SHP77 (cell line): ENCODE measurements around the gene FAU.
"Not testable (repeated sequence)": the region's sequence is repeated elsewhere in the genome, so short reads cannot be mapped to it uniquely, and the experiment has no call there.

Experiments used
- DNase-seq, 2 experiments: peaks; one replicate each; lab custom pipeline; 2025; lab: John Stamatoyannopoulos, UW

Gene FAU

GRCh38 chr11:65121865-65122696, at the start of gene FAU, which contains the start of gene MRPL49:
FAU (minus strand) TSS chr11:65122134; CDS start chr11:65121813, 321 bp downstream.
MRPL49 (plus strand) TSS chr11:65122321; CDS start chr11:65122347, 26 bp downstream.
- DNase-seq: peak; percentile 94 to 97

GRCh38 chr11:65170058-65170534, 48.2 kb upstream of the FAU start, which contains the start of gene SPDYC:
SPDYC (plus strand) TSS chr11:65170233; CDS start chr11:65171358, 1,125 bp downstream.
- DNase-seq: no peak

DNA sequence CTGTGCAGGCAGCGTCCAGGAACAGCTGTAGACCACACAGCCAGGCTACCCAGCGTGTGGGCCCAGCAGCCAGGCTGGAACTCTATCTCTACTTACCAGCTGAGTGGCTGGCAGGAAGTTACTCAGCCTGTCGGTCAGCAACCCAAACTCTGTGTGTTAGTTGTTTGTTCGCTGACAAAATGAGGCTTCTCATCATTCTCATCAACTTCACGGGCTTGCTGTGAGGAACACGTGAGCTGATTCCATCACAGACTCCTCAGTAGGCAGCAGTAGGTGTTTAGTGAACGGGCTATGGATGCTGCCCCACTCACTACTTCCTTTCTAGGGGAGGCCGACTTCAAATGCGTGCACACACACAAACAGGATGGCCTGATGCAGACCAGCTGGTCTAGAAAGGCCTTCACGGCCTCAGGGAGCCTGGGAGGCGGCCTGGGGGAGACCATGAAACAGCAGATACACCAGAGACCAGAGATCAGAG, 47.3 kb upstream of the FAU start:
- DNase-seq: no peak

- no peak for DNase-seq
Observed at GRCh38 chr11:65167656-65168055, 45.7 kb upstream of the FAU start.

DNA sequence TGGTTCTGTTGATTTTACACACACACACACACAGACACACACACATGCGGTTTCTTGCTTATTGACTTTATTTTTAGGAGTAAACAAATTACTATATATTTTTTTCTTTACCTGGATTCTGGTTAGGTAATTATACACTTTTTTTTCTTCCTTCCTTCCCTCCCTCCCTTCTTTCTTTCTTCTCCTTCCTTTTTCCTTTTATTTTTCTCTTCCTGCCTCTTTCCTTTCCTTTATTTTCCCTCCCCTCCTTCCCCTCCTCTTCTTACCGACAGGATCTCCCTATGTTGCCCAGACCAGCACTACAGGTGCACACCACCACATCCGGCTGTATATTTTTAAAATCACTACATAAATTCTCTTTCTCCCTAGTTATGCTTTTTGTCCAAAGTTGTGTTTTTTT, 45.0 kb upstream of the FAU start:
- DNase-seq: no peak

DNA sequence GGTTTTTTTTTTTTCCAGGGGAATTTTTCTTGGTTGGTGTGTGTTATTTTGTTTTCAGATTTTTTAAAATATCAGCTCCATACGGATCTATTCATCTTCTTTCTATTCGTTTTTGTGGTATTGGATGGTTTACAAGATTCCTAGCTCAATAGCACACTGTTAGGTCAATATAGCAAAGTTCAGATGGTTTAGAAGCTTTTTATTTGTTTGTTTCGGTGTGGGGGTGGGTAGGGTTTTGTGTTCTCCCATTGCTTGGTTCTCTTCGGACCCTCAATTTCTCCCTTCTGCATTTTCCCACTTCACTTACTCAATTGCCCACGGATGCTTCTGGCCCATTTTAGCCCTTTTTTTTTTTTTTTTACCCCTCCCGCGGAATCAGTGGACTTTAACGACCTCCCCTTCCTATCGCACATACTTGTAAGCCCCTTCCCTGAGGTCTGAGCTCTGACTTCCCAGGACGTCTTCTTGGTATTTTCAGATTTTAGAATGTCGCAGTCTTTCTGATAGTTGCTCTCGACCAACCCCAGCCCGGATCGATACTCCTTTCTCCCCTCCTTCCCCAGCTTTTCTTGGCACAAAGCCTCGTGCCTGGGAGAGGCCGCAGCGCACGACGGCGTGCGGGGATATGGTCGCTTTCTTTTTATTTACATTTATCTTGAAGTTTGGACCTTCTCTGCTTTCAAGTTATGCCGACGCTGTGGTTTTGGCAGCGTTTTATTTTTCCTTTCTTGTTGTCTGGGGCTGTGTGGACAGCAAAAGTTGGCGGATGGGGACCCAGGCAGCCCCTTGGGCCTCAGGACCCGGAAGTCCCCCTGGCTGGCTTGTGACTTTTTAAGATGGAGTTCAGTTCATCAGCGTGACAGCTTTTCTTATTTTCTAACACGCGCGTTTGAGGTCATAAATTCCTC, 43.7 kb upstream of the FAU start:
- no peak for DNase-seq

DNA sequence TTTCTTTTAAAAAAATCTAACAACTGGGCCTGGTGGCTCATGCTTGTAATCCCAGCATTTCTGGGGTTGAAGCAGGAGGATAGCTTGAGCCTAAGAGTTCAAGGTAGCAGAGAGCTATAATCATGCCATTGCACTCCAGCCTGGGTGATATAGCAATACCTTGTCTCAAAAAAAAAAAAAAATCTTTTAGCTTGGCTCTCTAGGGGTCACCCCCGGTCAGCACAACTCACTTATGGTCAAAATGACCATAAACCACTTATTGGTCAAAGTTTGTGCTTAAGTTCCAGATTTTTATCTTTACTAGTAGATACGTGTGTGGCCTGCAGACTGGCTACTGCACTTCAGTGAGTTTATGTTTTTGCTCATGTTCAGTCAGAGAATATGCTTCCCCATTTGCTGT, 41.8 kb upstream of the FAU start:
- DNase-seq: no peak

DNA sequence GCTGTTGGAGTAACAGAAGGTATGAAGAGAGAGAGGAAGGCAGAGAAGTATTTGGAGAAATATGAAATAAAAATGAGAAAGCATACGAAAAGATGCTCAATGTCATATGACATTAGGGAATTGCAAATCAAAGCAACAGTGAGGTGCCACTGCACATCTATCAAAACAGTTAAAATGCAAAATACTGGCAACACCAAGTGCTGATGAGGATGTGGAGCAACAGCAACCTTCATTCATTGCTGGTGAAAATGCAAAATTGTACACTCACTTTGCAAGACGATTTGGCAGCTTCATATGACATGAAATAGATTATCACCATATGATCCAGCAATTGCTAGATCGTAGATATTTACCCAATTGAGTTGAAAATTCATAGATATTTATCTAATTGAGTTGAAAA, 38.7 kb upstream of the FAU start:
- no peak for DNase-seq

DNA sequence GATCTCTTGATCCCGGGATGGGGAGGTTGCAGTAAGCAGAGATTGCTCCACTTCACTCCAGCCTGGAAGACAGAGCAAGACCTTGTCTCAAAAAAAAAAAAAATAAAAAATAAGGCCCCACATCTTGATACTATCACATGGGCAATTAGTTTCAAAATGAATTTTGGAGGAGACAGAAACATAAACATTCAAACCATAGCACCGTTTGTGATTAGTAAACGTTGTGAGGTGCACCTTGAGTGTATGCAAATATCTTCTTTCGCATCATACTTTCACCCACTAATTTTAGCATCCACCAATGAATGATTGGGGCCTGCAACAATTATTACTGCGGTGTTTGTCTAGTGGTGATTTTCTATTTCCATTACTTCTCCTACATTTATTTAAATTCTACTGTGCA, 37.1 kb upstream of the FAU start:
- DNase-seq: no peak

- DNase-seq: no peak
Observed at GRCh38 chr11:65157336-65157735, 35.4 kb upstream of the FAU start.

DNA sequence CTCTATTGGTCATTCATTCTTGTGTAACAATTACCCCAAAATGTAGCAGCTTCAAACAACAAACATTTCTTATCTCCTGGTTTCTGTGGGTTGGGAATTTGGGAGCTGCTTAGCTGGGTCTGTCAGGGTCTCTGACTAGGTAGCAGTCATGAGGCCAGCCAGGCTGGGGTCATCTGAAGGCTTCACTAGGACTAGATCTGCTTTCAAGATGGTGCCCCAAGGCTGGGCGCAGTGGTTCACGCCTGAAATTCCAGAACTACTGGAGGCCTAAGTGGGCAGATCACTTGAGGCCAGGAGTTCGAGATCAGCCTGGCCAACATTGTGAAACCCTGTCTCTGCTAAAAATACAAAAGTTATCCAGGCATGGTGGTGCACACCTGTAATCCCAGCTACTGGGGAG, 35.0 kb upstream of the FAU start:
- DNase-seq: no peak

DNA sequence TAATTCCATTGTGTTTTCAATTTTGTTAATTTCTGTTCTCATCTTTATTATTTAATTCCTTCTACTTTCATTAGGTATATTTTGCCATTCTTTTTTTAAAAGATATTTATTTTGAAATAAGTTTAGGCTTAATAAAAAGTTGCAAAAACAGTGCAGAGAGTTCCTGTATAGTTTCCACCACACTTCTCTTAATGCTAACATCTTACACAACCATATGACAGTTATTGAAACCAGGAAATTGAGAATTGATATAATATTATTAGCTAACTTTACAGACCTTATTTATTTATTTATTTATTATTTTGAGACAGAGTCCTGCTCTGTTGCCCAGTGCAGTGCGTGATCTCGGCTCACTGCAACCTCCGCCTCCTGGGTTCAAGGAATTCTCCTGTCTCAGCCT, 34.3 kb upstream of the FAU start:
- no peak for DNase-seq

- DNase-seq: no peak
Observed at GRCh38 chr11:65152122-65152521, 30.2 kb upstream of the FAU start.

DNA sequence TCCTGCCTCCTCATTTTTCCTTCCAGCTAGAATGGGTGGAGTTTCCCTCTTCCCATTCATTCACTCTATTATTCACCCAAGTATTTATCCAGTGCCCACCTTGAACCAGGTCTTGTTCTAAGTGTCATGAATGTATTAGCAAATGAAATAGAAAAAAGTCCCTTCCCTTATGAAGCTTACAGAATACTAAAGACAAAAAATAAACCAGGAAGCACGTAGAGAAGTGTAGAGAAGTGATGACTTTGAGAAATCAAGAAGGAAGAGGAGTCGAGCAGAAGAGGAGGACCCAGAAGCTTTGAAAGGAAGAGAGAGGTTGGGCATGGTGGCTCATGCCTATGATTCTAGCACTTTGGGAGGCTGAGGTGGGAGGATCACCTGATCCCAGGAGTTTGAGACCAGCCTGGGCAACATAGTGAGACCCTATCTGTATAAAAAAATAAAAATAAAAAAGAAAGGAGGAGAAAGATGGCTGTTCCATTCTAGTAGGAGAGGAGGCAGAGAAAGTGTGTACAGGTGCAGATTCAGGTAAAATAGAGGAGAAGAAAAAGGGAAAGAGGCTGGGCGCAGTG, 29.5 kb upstream of the FAU start:
- DNase-seq: no peak

DNA sequence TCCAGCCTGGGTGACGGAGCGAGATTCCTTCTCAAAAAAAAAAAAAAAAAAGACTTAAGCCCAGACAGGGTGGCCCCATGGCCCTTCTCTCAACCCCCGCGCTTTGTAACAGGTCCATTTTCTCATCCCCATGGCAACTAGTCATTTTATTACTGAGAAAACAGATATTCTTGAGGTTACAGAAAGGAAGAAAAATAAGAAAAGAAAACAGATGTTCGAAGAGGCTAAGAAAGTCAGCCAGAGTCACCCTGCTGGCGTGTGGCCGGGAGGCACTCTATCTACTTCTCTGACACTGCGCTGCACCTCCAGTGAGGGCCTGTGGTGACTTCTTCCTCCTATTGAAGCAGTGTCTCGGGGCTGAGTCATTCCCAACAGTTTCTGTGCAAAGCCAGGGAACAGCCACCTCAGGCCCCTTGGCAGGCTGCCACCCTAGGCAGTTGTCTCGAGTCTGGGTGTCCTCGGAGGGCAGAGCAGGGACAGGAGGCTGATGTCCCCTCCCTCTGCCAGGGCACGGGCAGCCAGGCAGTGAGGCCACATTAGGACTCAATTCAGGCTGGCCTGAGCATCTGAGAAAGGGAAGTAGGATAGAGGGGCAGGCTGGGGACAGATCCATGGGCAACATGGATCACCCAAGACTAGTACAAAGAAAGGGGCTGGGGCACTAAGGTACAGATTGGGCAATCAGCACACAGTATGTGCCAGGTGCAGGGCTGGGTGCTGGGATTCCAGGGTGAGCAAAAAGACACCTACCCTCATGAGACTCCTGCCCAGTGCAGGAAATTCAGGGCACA, 28.8 kb upstream of the FAU start:
- DNase-seq: peak; percentile 80 to 82

GRCh38 chr11:65150131-65150508, 28.2 kb upstream of the FAU start:
- not testable (repeated sequence) for DNase-seq

GRCh38 chr11:65148657-65149056, 26.7 kb upstream of the FAU start:
- DNase-seq: no peak

DNA sequence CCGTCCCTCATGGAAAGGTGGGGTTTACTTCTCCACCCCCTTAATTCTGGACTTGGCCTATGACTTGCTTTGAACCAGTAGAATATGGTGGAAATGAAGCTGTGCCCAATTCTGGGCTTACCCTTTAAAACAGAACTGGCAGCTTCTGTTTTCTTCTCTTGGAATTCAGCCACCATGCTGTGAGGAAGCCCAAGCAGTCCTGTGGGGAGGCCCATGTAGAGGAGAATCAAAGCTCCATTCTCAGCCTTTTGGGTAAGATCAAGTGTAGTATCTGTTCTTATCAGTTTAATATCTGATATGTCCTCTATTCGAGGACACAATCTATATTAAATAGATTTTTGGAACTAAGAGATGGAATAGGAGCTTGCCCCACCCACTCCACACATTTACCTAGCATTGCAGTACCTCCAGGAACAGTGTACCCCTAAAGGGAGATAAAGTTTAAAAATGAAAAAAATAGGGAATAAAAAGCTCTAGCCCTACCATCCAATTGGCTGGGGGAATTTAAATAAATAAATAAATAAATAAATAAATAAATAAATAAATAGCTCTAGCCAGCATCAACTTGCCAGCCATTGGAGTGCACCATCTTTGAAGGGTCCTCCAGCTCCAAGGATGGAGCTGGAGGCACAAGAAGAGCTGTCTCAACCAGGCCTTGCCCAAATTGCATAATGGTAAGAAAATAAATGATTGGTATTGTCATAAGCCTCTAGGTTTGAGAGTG, 25.6 kb upstream of the FAU start:
- no peak for DNase-seq

GRCh38 chr11:65141896-65142494, 20.1 kb upstream of the FAU start:
- no peak for DNase-seq

- DNase-seq: no peak
Observed at GRCh38 chr11:65136515-65137096, 14.7 kb upstream of the FAU start.
